IMR-90 (cell line): Measurements from ENCODE around the gene FAM219A. TPM values are rescaled to one million over a fixed set of nuclear protein-coding genes. Genes with fewer than 3 reads are reported as not detected.

Source experiments
- ATAC-seq: fragments of 200-7000 bp; cut with Tn5 transposase; 2 replicates; pipeline ENCODE4 v1.9.1; 2020; ENCODE audit warnings: low read depth, mild to moderate bottlenecking, moderate library complexity
- BruUV-seq: library from RNA; stranded (reverse); fragments of 400-500 nt; replicated peaks from 2 replicates; lab custom pipeline; 2021; lab: Mats Ljungman, UMichigan
- CTCF ChIA-PET: fragments of 300-600 bp; formaldehyde crosslinking; extraction: SDS; loops from one replicate; lab custom pipeline; 2021; ENCODE audit warnings: antibody characterized with exemption; lab: Yijun Ruan, JAX
- POLR2A ChIA-PET: fragments of 300-600 bp; sonication (Branson Sonifier 250); formaldehyde crosslinking; loops from one replicate; lab custom pipeline; 2022; ENCODE audit warnings: antibody characterized with exemption; ENCODE audit not compliant: unreplicated experiment; lab: Charles Lee
- DNase-seq: peaks from one replicate; pipeline ENCODE4 v3.0.0; 2013
- H2AFZ ChIP-seq: replicated peaks from 2 replicates; pipeline ENCODE3; 2013; ENCODE audit warnings: low read length, mild to moderate bottlenecking; ENCODE audit not compliant: poor library complexity
- H2AK5ac ChIP-seq: 2 replicates; pipeline ENCODE4 v1.6.1; 2013; ENCODE audit warnings: low read depth, low read length, inconsistent platforms
- H2AK9ac ChIP-seq: replicated peaks from 2 replicates; pipeline ENCODE3; 2013; ENCODE audit warnings: mild to moderate bottlenecking, low read depth, low read length, moderate library complexity; ENCODE audit not compliant: poor library complexity
- H2BK120ac ChIP-seq: 2 replicates; pipeline ENCODE4 v1.6.1; 2013; ENCODE audit warnings: low read depth, low read length, inconsistent platforms
- H2BK15ac ChIP-seq: 3 replicates; pipeline ENCODE4 v1.6.1; 2013; ENCODE audit warnings: low read depth, low read length, inconsistent platforms
- H2BK20ac ChIP-seq: 2 replicates; pipeline ENCODE4 v1.6.1; 2013; ENCODE audit warnings: low read depth, mild to moderate bottlenecking, inconsistent platforms, low read length, moderate library complexity
- H2BK5ac ChIP-seq: 2 replicates; pipeline ENCODE4 v1.6.1; 2013; ENCODE audit warnings: mild to moderate bottlenecking, low read depth, low read length, inconsistent platforms; ENCODE audit not compliant: poor library complexity, severe bottlenecking
- H3K14ac ChIP-seq: replicated peaks from 2 replicates; pipeline ENCODE4 v1.6.1; 2013; ENCODE audit warnings: low read depth, low read length, inconsistent platforms
- H3K18ac ChIP-seq: 2 replicates; pipeline ENCODE4 v1.6.1; 2013; ENCODE audit warnings: low read depth, low read length, control low read depth
- H3K23ac ChIP-seq: 2 replicates; pipeline ENCODE4 v1.6.1; 2013; ENCODE audit warnings: low read depth, low read length, inconsistent platforms
- H3K27ac ChIP-seq: 2 replicates; pipeline ENCODE4 v1.5.1; 2013; ENCODE audit warnings: mild to moderate bottlenecking, control low read depth, low read length; ENCODE audit not compliant: insufficient read depth
- H3K27me3 ChIP-seq: 2 replicates; pipeline ENCODE4 v1.6.1; 2013; ENCODE audit warnings: low read length; ENCODE audit not compliant: control insufficient read depth, insufficient read depth
- H3K36me3 ChIP-seq: 2 replicates; pipeline ENCODE4 v1.6.1; 2013; ENCODE audit warnings: low read length, mixed read lengths; ENCODE audit not compliant: control insufficient read depth, insufficient read depth
- H3K4ac ChIP-seq: 2 replicates; pipeline ENCODE4 v1.6.1; 2013; ENCODE audit warnings: low read depth, low read length, inconsistent platforms
- H3K4me1 ChIP-seq: 2 replicates; pipeline ENCODE4 v1.6.1; 2013; ENCODE audit warnings: low read length, mixed read lengths; ENCODE audit not compliant: control insufficient read depth, insufficient read depth
- H3K4me2 ChIP-seq: 2 replicates; pipeline ENCODE4 v1.6.1; 2013; ENCODE audit warnings: low read depth, mild to moderate bottlenecking, control low read depth, low read length, moderate library complexity
- H3K4me3 ChIP-seq: 2 replicates; pipeline ENCODE4 v1.5.1; 2013; ENCODE audit warnings: low read depth, mild to moderate bottlenecking, control low read depth, low read length, moderate library complexity; ENCODE audit not compliant: insufficient read depth
- H3K56ac ChIP-seq: 2 replicates; pipeline ENCODE4 v1.6.1; 2013; ENCODE audit warnings: low read length, inconsistent platforms; ENCODE audit not compliant: insufficient read depth; ENCODE audit errors: extremely low read depth
- H3K79me1 ChIP-seq, 2 experiments: 2 replicates each; pipeline ENCODE4 v1.6.1; 2013; ENCODE audit warnings: low read length in 2 of 2, inconsistent platforms in 1 of 2, low read depth in 1 of 2
- H3K9ac ChIP-seq: 2 replicates; pipeline ENCODE4 v1.6.1; 2013; ENCODE audit warnings: low read depth, low read length, control low read depth
- H3K9me1 ChIP-seq: 2 replicates; pipeline ENCODE4 v1.6.1; 2013; ENCODE audit warnings: low read length, inconsistent platforms; ENCODE audit not compliant: insufficient read depth
- H3K9me3 ChIP-seq: 2 replicates; pipeline ENCODE4 v1.6.1; 2013; ENCODE audit warnings: low read length; ENCODE audit not compliant: control insufficient read depth, insufficient read depth
- H4K20me1 ChIP-seq: 2 replicates; pipeline ENCODE4 v1.6.1; 2013; ENCODE audit warnings: low read length, inconsistent platforms; ENCODE audit not compliant: insufficient read depth
- H4K5ac ChIP-seq: 2 replicates; pipeline ENCODE4 v1.6.1; 2013; ENCODE audit warnings: mild to moderate bottlenecking, low read depth, low read length, control low read depth
- H4K8ac ChIP-seq, 2 experiments: 2 replicates each; pipeline ENCODE4 v1.6.1; 2013; ENCODE audit warnings: low read depth in 2 of 2, low read length in 2 of 2, control low read depth in 1 of 2, inconsistent platforms in 1 of 2
- H4K91ac ChIP-seq: 2 replicates; pipeline ENCODE4 v1.6.1; 2013; ENCODE audit warnings: low read depth, low read length, inconsistent platforms; ENCODE audit not compliant: insufficient read depth
- CEBPB ChIP-seq: IDR thresholded peaks from 2 replicates; pipeline ENCODE4 v1.6.1; 2012; ENCODE audit warnings: low read depth, low read length, improper control_type of control experiment
- FOS ChIP-seq: fragments of 150-350 bp; IDR thresholded peaks from 2 replicates; pipeline ENCODE4 v1.6.1; 2016; ENCODE audit warnings: low read depth, low read length
- POLR2A ChIP-seq: IDR thresholded peaks from 2 replicates; pipeline ENCODE4 v1.6.1; 2012; ENCODE audit warnings: mild to moderate bottlenecking, low read depth, low read length
- USF2 ChIP-seq: fragments of 150-350 bp; IDR thresholded peaks from 2 replicates; pipeline ENCODE4 v1.6.1; 2017; ENCODE audit warnings: mild to moderate bottlenecking, antibody characterized with exemption, low read length, low read depth
- WGBS, 2 experiments: methylation state at CpG; one replicate each; pipeline versions ENCODE4 v1.1.5 to v1.1.7; 2013; ENCODE audit warnings: missing lambda C conversion rate in 2 of 2; ENCODE audit not compliant: insufficient read length in 1 of 2; ENCODE audit errors: extremely low coverage in 2 of 2; 5-methylcytosine and 5-hydroxymethylcytosine counted together
- dilution Hi-C: fragments of 300-500 bp; cut with HindIII; formaldehyde crosslinking; loops from one replicate; pipeline ENCODE4 v1.14.3; 2018; ENCODE audit warnings: low sequenced_read_pairs; ENCODE audit not compliant: unreplicated experiment
- in situ Hi-C: fragments of 300-500 bp; cut with MboI; formaldehyde crosslinking; loops from 3 replicates; pipeline ENCODE4 v1.14.3; 2019; ENCODE audit warnings: low sequenced_read_pairs, inconsistent platforms, mixed read lengths
- intact Hi-C: fragments of 100-400 bp; cut with micrococcal nuclease; formaldehyde crosslinking; loops from 2 replicates; pipeline ENCODE4 v1.10.0; 2022
- polyA plus RNA-seq, 3 experiments: library from polyadenylated mRNA; depleted of rRNA; stranded (reverse); fragments of >200 nt; gene quantifications; 2 replicates each; pipeline ENCODE4 v1.2.3, GENCODE V29; 2012; ENCODE audit warnings: low replicate concordance in 1 of 3
- total RNA-seq: library from RNA; depleted of rRNA; stranded (reverse); fragments of >200 nt; gene quantifications from 2 replicates; pipeline ENCODE4 v1.2.3, GENCODE V29; 2012

FAM219A gene
- total and polyA plus RNA-seq, 2 of the 4 experiments (the other 2 are of a cell fraction), result 4.8 to 20.8 TPM

DNA sequence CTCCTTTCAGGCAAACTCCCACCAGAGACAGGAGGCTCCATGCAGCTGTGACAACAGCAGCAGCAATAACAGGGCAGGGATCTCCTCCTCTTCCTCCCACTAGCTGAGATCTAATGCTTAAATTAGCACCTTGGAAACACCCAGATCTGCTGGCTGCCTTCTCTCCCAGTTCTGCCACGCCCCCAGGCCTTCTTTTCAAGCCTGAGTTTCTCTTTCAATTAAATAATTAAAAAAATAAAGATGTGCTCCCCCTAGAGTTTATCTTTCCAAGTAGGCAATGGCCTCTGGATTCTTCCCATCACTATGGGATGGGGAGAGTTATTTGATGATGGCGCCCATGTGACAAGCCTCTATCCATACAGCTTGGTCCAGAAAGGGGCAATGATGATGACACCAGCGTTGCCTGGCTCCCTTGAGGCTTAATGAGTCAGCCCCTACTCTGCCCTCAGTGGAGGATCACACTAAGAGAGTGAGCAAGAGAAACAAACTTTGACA lies 3.8 kb downstream of the FAM219A start:
- Histone ChIP-seq H2BK20ac (no peak overlapping the region), H4K91ac (no peak overlapping the region), H3K9me1 (peaks cover 30% of the 10 kb centered on the region), H2BK15ac (no peak overlapping the region), H3K4me3 (no peak overlapping the region), H3K56ac (no peak overlapping the region), H2AK9ac (no peak overlapping the region), H2AK5ac (no peak overlapping the region; the same call in 1 of the 2 replicates), H3K79me1 (peaks cover 31 to 77% of the 10 kb centered on the region in 2 experiments), H4K5ac (no peak overlapping the region), H4K8ac (no peak overlapping the region), H3K9me3 (no peaks in the 10 kb centered on the region), H3K4me2 (no peak overlapping the region), H3K14ac (no peak overlapping the region), H2BK5ac (no peak overlapping the region), H3K23ac (no peak overlapping the region), H3K36me3 (no peaks in the 10 kb centered on the region), H3K4ac (no peak overlapping the region), H3K18ac (no peak overlapping the region), H2AFZ (no peak overlapping the region), H2BK120ac (no peak overlapping the region), H4K20me1 (peaks cover 70% of the 10 kb centered on the region), H3K4me1 (peaks cover 10% of the 10 kb centered on the region), H3K9ac (no peak overlapping the region), H3K27me3 (no peaks in the 10 kb centered on the region), H3K27ac (no peak overlapping the region)
- ChIA-PET POLR2A (no interaction called here), CTCF (interaction anchor here (1.0 kb wide), 1 partner anchor 51 kb away, joined by 3 read pairs; no protein-coding TSS in a partner anchor)
- ATAC-seq (peak; percentile 4; the same call in 1 of the 2 replicates), DNase-seq (peak; percentile 67)
- WGBS, 2 experiments, result no CpG with 5 or more reads among the region's 3 CpGs
- in situ Hi-C loops (no loop called here), intact Hi-C loops (no loop called here), dilution Hi-C loops (no loop called here)
- BruUV-seq, result no TSS peak
- TF ChIP-seq FOS (peak; percentile 22; the same call in 1 of the 2 replicates), USF2 (peak; percentile 78), POLR2A (no peak), CEBPB (peak; percentile 72)
